Caco-2 (cell line): ENCODE results near the gene TMEM35B. TPM values are rescaled to one million over a fixed set of nuclear protein-coding genes. Genes with fewer than 3 reads are reported as not detected.

ENCODE experiments used
- BruUV-seq: library from RNA; stranded (reverse); fragments of 400-500 nt; replicated peaks from 2 replicates; lab custom pipeline; 2021; lab: Mats Ljungman, UMichigan
- CTCF ChIA-PET: fragments of 300-600 bp; sonication (Branson Sonifier 250); formaldehyde crosslinking; loops from one replicate; lab custom pipeline; 2022; ENCODE audit warnings: antibody characterized with exemption; lab: Charles Lee
- POLR2A ChIA-PET: fragments of 300-600 bp; sonication (Branson Sonifier 250); formaldehyde crosslinking; loops from one replicate; lab custom pipeline; 2022; ENCODE audit warnings: antibody characterized with exemption; lab: Charles Lee
- DNase-seq, 2 experiments: peaks; one replicate each; pipeline versions ENCODE4 v3.0.0 to v3.0.0-alpha.2; 2020 to 2022
- H3K27me3 ChIP-seq: replicated peaks from 2 replicates; pipeline ENCODE4 v1.6.0; 2011; ENCODE audit warnings: low read length; ENCODE audit not compliant: control insufficient read depth, insufficient read depth
- H3K36me3 ChIP-seq: 2 replicates; pipeline ENCODE4 v1.5.1; 2011; ENCODE audit warnings: low read length; ENCODE audit not compliant: control insufficient read depth, insufficient read depth
- H3K4me1 ChIP-seq: fragments of 250-450 bp; sonication (Bioruptor Pico); 2 replicates; pipeline ENCODE4 v1.5.1; 2020; ENCODE audit warnings: mild to moderate bottlenecking
- H3K4me3 ChIP-seq: 2 replicates; pipeline ENCODE4 v1.5.1; 2011; ENCODE audit warnings: low read depth, mild to moderate bottlenecking, control low read depth, low read length
- H3K9me3 ChIP-seq: fragments of 250-450 bp; sonication (Bioruptor Pico); 2 replicates; pipeline ENCODE4 v1.5.1; 2020; ENCODE audit warnings: mild to moderate bottlenecking, moderate library complexity
- H3K27ac Mint-ChIP-seq: one replicate; pipeline ENCODE4 v1.8.0; 2022; ENCODE audit warnings: mixed read lengths; ENCODE audit not compliant: unreplicated experiment
- H3K27me3 Mint-ChIP-seq: one replicate; pipeline ENCODE4 v1.8.0; 2022; ENCODE audit warnings: mixed read lengths; ENCODE audit not compliant: insufficient read depth, unreplicated experiment
- H3K36me3 Mint-ChIP-seq: one replicate; pipeline ENCODE4 v1.8.0; 2022; ENCODE audit warnings: mild to moderate bottlenecking, mixed read lengths; ENCODE audit not compliant: insufficient read depth, unreplicated experiment
- H3K4me1 Mint-ChIP-seq: one replicate; pipeline ENCODE4 v1.8.0; 2022; ENCODE audit warnings: low read depth, mixed read lengths; ENCODE audit not compliant: unreplicated experiment
- H3K4me3 Mint-ChIP-seq: one replicate; pipeline ENCODE4 v1.8.0; 2022; ENCODE audit warnings: mild to moderate bottlenecking, moderate library complexity, mixed read lengths; ENCODE audit not compliant: unreplicated experiment
- H3K9me3 Mint-ChIP-seq: one replicate; pipeline ENCODE4 v1.8.0; 2022; ENCODE audit warnings: mixed read lengths; ENCODE audit not compliant: unreplicated experiment
- CTCF ChIP-seq, 2 experiments: fragments of 200-600 bp in 1 of 2; IDR thresholded peaks; 1 replicate in 1 of 2; 2 replicates in 1 of 2; pipeline versions ENCODE4 v1.5.1 to v1.8.0; 2011 to 2022; ENCODE audit warnings: antibody characterized with exemption in 1 of 2, control low read depth in 1 of 2, inconsistent platforms in 1 of 2, low read depth in 1 of 2, low read length in 1 of 2, mild to moderate bottlenecking in 1 of 2, moderate library complexity in 1 of 2; ENCODE audit not compliant: insufficient read depth in 1 of 2, severe bottlenecking in 1 of 2, unreplicated experiment in 1 of 2
- intact Hi-C: fragments of 100-400 bp; cut with micrococcal nuclease; formaldehyde crosslinking; loops from one replicate; pipeline ENCODE4 v1.10.0; 2022; ENCODE audit not compliant: unreplicated experiment
- total RNA-seq: library from RNA; stranded (reverse); gene quantifications from 2 replicates; pipeline ENCODE4 v1.2.3, GENCODE V29; 2022

The TMEM35B gene
- total RNA-seq, 1 experiment from 2014 or later, result 13.9 TPM

- intact Hi-C loops, result no loop called here
- no peaks in the 10 kb centered on the region for H3K9me3 Mint-ChIP-seq
- H3K36me3 Mint-ChIP-seq, result no peaks in the 10 kb centered on the region
- BruUV-seq, result no TSS peak
- H3K4me3 ChIP-seq, result no peak overlapping the region
- CTCF ChIA-PET, result no interaction called here
- H3K4me1 ChIP-seq, result no peaks in the 10 kb centered on the region
- no peak overlapping the region for H3K4me3 Mint-ChIP-seq
- POLR2A ChIA-PET, result no interaction called here
- no peaks in the 10 kb centered on the region for H3K9me3 ChIP-seq
- H3K27ac Mint-ChIP-seq, result no peak overlapping the region
- no peaks in the 10 kb centered on the region for H3K4me1 Mint-ChIP-seq
- no peak for TF ChIP-seq CTCF (IDR thresholded peaks at IDR 0.05; ENCODE audit: insufficient read depth in 1 of 2, low read depth in 1 of 2, low read length in 1 of 2, severe bottlenecking in 1 of 2, unreplicated experiment in 1 of 2)
- H3K27me3 ChIP-seq, result no peaks in the 10 kb centered on the region
- H3K36me3 ChIP-seq, result no peaks in the 10 kb centered on the region; the same call in 1 of the 2 replicates
- DNase-seq, result no peak
- no peaks in the 10 kb centered on the region for H3K27me3 Mint-ChIP-seq
Measured at GRCh38 chr1:34978921-34979320, 6.2 kb downstream of the TMEM35B start.

- no peaks in the 10 kb centered on the region for H3K4me1 ChIP-seq
- DNase-seq, result no peak
- intact Hi-C loops, result no loop called here
- no peak overlapping the region for H3K27ac Mint-ChIP-seq
- H3K9me3 Mint-ChIP-seq, result no peaks in the 10 kb centered on the region
- H3K27me3 Mint-ChIP-seq, result no peaks in the 10 kb centered on the region
- no peaks in the 10 kb centered on the region; the same call in 1 of the 2 replicates for H3K36me3 ChIP-seq
- H3K4me3 ChIP-seq, result no peak overlapping the region
- no peak overlapping the region for H3K4me3 Mint-ChIP-seq
- POLR2A ChIA-PET, result no interaction called here
- H3K4me1 Mint-ChIP-seq, result no peaks in the 10 kb centered on the region
- no peaks in the 10 kb centered on the region for H3K9me3 ChIP-seq
- no peak for TF ChIP-seq CTCF (IDR thresholded peaks at IDR 0.05; ENCODE audit: insufficient read depth in 1 of 2, low read depth in 1 of 2, low read length in 1 of 2, severe bottlenecking in 1 of 2, unreplicated experiment in 1 of 2)
- no peaks in the 10 kb centered on the region for H3K27me3 ChIP-seq
- H3K36me3 Mint-ChIP-seq, result no peaks in the 10 kb centered on the region
- CTCF ChIA-PET, result no interaction called here
- BruUV-seq, result no TSS peak
Measured at GRCh38 chr1:34977858-34978257, 7.3 kb downstream of the TMEM35B start.

GRCh38 chr1:34977210-34977471 is 8.0 kb downstream of the TMEM35B start:
- no peaks in the 10 kb centered on the region for H3K9me3 ChIP-seq
- ChIA-PET CTCF (no interaction called here), POLR2A (no interaction called here)
- Mint-ChIP-seq H3K27me3 (no peaks in the 10 kb centered on the region), H3K36me3 (no peaks in the 10 kb centered on the region), H3K9me3 (no peaks in the 10 kb centered on the region), H3K4me1 (no peaks in the 10 kb centered on the region), H3K4me3 (no peak overlapping the region), H3K27ac (no peak overlapping the region)
- intact Hi-C loops, result no loop called here
- no peaks in the 10 kb centered on the region; the same call in 1 of the 2 replicates for H3K36me3 ChIP-seq
- TF ChIP-seq CTCF (IDR thresholded peaks at IDR 0.05; ENCODE audit: insufficient read depth in 1 of 2, low read depth in 1 of 2, low read length in 1 of 2, severe bottlenecking in 1 of 2, unreplicated experiment in 1 of 2), result no peak
- H3K4me3 ChIP-seq, result no peak overlapping the region
- DNase-seq, result no peak
- no peaks in the 10 kb centered on the region for H3K4me1 ChIP-seq
- BruUV-seq, result no TSS peak
- H3K27me3 ChIP-seq, result no peaks in the 10 kb centered on the region
